BJ (cell line): ENCODE results near the gene RALGAPA2. TPM values are rescaled to one million over a fixed set of nuclear protein-coding genes. Genes with fewer than 3 reads are reported as not detected.

Experiments used
- CTCF ChIA-PET: fragments of 350-600 bp; formaldehyde crosslinking; extraction: SDS; loops from one replicate; lab custom pipeline; 2021; ENCODE audit warnings: antibody characterized with exemption, inconsistent platforms; lab: Yijun Ruan, JAX
- POLR2A ChIA-PET: fragments of 300-600 bp; sonication (Branson Sonifier 250); formaldehyde crosslinking; extraction: SDS; loops from one replicate; lab custom pipeline; 2021; ENCODE audit warnings: antibody characterized with exemption; lab: Charles Lee
- DNase-seq: peaks from one replicate; pipeline ENCODE4 v3.0.0-alpha.2; 2011; ENCODE audit warnings: low read depth
- H3K27me3 ChIP-seq: 2 replicates; pipeline ENCODE4 v1.6.0; 2011; ENCODE audit warnings: low read length; ENCODE audit not compliant: control insufficient read depth, insufficient read depth
- H3K36me3 ChIP-seq: 2 replicates; pipeline ENCODE4 v1.5.1; 2011; ENCODE audit warnings: low read length; ENCODE audit not compliant: control insufficient read depth, insufficient read depth
- H3K4me3 ChIP-seq: 2 replicates; pipeline ENCODE4 v1.5.1; 2011; ENCODE audit warnings: low read depth, mild to moderate bottlenecking, control low read depth, low read length
- CTCF ChIP-seq: IDR thresholded peaks from 2 replicates; pipeline ENCODE4 v1.5.1; 2011; ENCODE audit warnings: low read depth, mild to moderate bottlenecking, control low read depth, inconsistent platforms, low read length, moderate library complexity; ENCODE audit not compliant: insufficient read depth
- polyA plus RNA-seq: library from polyadenylated mRNA; depleted of rRNA; stranded (reverse); fragments of >200 nt; gene quantifications from 2 replicates; pipeline ENCODE4 v1.2.3, GENCODE V29; 2011

RALGAPA2 gene
- polyA plus RNA-seq, 1 experiment: 1.4 TPM

- ChIA-PET POLR2A (no interaction called here), CTCF (no interaction called here)
- H3K36me3 ChIP-seq: no peaks in the 10 kb centered on the region
- no peak for TF ChIP-seq CTCF
- H3K27me3 ChIP-seq: no peaks in the 10 kb centered on the region
- H3K4me3 ChIP-seq: no peak overlapping the region
- DNase-seq: no peak
Observed at GRCh38 chr20:20721489-20721888, 9.0 kb upstream of the RALGAPA2 start.

- no peaks in the 10 kb centered on the region for H3K36me3 ChIP-seq
- no peaks in the 10 kb centered on the region for H3K27me3 ChIP-seq
- ChIA-PET CTCF (no interaction called here), POLR2A (no interaction called here)
- TF ChIP-seq CTCF: no peak
- DNase-seq: no peak
- no peak overlapping the region for H3K4me3 ChIP-seq
Observed at GRCh38 chr20:20720158-20720557, 7.7 kb upstream of the RALGAPA2 start.

DNA sequence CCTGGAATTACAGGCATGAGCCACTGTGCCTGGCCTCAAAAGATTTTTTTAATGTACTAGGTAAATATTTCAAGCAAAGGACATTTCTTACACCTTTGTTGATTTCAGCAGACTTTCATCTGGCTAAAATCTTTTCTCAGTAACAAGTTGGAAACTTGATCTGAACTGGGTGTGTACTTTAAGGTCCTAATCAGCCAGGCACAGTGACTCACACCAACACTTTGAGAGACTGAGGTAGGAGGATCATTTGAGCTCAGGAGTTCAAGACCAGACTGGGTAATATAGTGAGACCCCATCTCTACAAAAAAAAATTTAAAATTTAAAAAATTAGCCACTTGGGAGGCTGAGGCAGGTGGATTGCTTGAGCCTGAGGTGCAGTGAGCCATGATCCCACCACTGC, 7.0 kb upstream of the RALGAPA2 start:
- Histone ChIP-seq H3K4me3 (no peak overlapping the region), H3K36me3 (no peaks in the 10 kb centered on the region), H3K27me3 (no peaks in the 10 kb centered on the region)
- TF ChIP-seq CTCF: no peak
- POLR2A ChIA-PET: no interaction called here
- DNase-seq: no peak
- CTCF ChIA-PET: no interaction called here

- no peak for DNase-seq
- TF ChIP-seq CTCF: no peak
- H3K27me3 ChIP-seq: no peaks in the 10 kb centered on the region; the same call in 1 of the 2 replicates
- ChIA-PET POLR2A (no interaction called here), CTCF (interaction anchor here (0.8 to 1.0 kb wide), 2 partner anchors 13 to 16 kb away, joined by 3 read pairs; no protein-coding TSS in a partner anchor)
- peak overlapping the region; percentile 91 for H3K4me3 ChIP-seq
- no peaks in the 10 kb centered on the region for H3K36me3 ChIP-seq
Observed at GRCh38 chr20:20713244-20713765, 861 bp upstream of the RALGAPA2 start.

- no peak for TF ChIP-seq CTCF
- ChIA-PET POLR2A (no interaction called here), CTCF (interaction anchor here (1.0 kb wide), 1 partner anchor 15 kb away, joined by 3 read pairs; no protein-coding TSS in a partner anchor)
- H3K4me3 ChIP-seq: peak overlapping the region; percentile 91
- no peaks in the 10 kb centered on the region; the same call in 1 of the 2 replicates for H3K27me3 ChIP-seq
- no peaks in the 10 kb centered on the region for H3K36me3 ChIP-seq
- DNase-seq: no peak
Observed at GRCh38 chr20:20712004-20712473, 405 bp downstream of the RALGAPA2 start.
